ENCODE results near the gene UBAC1.

Gene UBAC1

DNA sequence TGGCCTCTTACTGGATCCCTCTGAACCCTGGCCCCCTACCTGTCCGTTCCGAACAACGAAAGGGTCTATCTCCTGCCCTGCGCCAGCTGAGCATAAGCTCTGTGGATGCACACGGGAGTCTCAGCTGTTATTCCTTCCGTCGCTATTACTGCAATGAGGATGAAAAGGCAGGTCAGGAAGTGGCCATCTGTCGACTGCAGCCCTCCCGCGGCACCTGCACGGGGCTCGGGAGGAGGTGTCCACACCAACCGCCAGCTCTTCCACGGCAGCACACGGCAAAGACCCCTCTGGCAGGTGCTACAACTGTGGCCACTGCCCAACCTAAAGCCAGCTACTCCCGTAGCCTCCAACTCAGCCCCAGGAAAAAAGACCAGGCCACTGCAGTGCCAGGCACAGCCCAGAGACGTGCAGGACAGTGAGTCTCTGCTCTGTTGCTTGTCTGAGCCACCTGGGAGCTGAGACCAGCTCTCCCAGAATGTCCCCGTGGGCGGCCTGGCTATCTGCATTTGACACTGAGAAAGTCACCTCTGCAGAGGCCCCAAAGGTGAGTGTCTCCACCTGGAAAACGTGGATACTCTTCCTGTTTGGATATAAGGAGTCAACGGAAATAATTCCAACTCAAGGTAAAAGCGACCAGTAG, 72.9 kb downstream of the UBAC1 start:
- DNase-seq (ENCODE audit: low read depth), result no peak
- H3K4me3 ChIP-seq (ENCODE audit: low read depth, low read length), result no peak overlapping the region; the same call in 1 of the 2 replicates
- TF ChIP-seq, protein P1, sequence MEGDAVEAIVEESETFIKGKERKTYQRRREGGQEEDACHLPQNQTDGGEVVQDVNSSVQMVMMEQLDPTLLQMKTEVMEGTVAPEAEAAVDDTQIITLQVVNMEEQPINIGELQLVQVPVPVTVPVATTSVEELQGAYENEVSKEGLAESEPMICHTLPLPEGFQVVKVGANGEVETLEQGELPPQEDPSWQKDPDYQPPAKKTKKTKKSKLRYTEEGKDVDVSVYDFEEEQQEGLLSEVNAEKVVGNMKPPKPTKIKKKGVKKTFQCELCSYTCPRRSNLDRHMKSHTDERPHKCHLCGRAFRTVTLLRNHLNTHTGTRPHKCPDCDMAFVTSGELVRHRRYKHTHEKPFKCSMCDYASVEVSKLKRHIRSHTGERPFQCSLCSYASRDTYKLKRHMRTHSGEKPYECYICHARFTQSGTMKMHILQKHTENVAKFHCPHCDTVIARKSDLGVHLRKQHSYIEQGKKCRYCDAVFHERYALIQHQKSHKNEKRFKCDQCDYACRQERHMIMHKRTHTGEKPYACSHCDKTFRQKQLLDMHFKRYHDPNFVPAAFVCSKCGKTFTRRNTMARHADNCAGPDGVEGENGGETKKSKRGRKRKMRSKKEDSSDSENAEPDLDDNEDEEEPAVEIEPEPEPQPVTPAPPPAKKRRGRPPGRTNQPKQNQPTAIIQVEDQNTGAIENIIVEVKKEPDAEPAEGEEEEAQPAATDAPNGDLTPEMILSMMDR (IDR thresholded peaks at IDR 0.05; ENCODE audit: low read depth, low read length, missing control alignments), result no peak

DNA sequence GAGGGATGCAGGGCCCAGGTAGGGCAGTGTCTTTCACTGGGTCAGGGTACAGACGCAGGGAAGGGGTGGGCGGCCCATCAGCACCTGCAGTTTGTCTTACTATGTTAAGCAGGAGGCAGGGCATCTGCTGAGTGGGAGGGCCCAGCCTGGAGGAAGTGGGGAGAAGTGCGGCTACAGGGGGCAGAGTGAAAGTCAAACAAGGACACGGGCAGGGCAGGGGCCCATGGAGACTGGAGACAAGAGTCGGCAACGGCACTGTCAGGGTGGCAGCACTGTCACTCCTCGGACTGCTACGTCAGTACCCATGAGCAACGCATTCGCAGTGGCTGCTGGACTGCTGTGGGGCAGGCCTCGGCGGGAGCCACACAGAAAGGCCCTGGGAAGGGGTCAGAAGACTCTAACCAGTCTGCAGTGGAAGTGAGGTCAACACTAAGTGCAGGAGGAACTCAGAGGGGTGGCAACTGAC, 73.6 kb downstream of the UBAC1 start:
- TF ChIP-seq, protein P1 (IDR thresholded peaks at IDR 0.05; ENCODE audit: low read depth, low read length, missing control alignments), result peak; percentile 18
- no peak for DNase-seq (ENCODE audit: low read depth)
- H3K4me3 ChIP-seq (ENCODE audit: low read depth, low read length), result no peak overlapping the region; the same call in 1 of the 2 replicates

DNA sequence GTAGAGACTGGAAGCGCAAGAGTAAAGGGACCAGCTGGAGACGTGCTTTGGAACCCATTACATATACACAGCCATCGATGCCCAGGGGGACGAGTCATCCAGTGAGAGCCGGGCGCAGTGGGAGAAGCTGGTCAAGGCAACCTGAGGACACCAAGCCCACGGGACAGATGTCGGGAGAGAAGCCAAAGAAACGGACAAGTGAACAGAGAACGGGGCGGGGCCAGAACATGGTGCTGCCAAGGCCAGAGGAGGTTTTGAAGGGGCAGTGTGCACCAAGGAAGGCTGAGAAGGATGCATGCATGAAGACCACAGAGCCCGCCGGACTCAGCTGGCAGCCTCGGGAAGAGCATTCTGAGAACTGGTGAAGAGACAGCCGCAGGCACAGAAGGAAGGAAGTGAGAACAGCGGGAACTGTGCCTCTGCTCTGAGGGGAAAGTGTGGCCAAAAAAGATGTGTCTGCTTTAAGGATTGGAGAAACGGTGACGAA, 74.1 kb downstream of the UBAC1 start:
- TF ChIP-seq, protein P1 (IDR thresholded peaks at IDR 0.05; ENCODE audit: low read depth, low read length, missing control alignments), result no peak
- no peak for DNase-seq (ENCODE audit: low read depth)
- no peak overlapping the region for H3K4me3 ChIP-seq (ENCODE audit: low read depth, low read length)

DNA sequence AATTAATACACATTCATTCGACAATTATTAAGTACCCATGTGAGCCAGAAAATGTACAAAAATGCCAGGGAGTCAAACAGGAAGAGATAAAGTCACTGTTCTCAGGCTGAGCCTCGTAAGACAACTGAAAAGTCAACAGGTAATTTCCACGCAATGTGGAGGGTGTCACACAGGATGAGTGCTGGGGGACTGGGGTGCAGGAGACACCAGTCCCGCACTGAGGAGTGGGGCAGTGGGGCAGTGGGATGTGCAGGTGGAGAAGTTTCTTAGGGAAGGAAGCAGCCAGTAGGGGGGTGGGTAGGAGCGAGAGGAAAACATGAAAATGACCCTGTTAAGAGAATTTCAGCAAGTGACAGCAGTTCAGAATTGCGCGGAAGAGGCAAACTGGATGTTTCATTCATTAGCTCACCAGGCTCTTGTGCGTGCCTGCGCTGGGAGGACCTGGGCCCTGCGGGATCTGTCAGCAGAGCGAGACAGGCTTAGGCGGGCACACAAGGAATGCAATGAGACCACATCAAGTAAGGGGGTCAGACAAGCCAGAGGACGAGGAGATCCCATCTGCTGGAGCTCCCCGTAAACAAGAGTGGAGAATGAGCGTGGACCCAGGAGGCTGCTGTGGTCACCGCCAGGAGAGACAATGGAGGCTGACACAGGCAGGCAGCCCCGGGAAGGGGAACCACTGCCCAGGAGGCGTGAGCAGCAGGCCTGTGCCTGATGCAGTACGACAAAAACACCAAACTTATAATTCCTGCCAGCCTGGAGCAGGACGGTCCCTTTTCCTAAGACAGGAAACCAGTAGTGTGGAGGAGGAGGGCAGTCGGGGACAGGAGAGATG, 74.8 kb downstream of the UBAC1 start:
- TF ChIP-seq, protein P1 (IDR thresholded peaks at IDR 0.05; ENCODE audit: low read depth, low read length, missing control alignments), result no peak
- DNase-seq (ENCODE audit: low read depth), result no peak
- no peak overlapping the region for H3K4me3 ChIP-seq (ENCODE audit: low read depth, low read length)

DNA sequence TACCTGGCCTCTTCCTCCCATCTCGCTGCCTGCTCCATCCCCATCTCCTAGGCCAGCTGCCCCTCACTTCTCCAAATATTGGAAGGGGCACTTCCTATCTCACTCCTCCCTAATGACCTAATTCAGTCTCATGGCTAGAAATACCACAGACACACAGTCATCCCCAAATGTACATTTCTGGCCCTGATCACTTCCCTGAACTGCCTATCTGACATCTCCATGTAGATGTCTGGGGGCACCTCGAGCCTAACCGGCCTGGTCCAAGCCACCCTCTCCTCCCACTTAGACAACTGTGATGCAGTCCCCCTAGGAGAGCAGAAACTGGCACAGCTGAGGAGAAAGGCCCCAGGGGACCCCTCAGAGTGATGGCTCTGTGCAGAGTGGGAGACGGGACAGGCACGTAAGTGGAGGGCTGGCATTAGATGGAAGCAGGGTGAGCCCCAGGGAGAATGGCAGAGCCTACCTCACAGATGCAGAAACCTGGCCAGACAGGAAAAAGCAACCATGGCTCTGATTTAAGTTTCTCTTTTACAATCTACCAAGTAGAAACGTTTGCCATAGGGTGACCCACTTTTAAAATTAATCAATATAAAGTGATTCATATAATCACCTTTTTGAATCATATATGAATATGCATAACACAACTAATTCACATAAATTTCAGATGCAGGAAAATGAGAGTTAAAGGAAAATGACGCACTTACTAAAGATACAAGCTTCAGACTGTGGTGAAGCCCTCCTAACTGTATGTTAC, 75.9 kb downstream of the UBAC1 start:
- no peak for DNase-seq (ENCODE audit: low read depth)
- TF ChIP-seq, protein P1 (IDR thresholded peaks at IDR 0.05; ENCODE audit: low read depth, low read length, missing control alignments), result no peak
- H3K4me3 ChIP-seq (ENCODE audit: low read depth, low read length), result no peak overlapping the region

DNA sequence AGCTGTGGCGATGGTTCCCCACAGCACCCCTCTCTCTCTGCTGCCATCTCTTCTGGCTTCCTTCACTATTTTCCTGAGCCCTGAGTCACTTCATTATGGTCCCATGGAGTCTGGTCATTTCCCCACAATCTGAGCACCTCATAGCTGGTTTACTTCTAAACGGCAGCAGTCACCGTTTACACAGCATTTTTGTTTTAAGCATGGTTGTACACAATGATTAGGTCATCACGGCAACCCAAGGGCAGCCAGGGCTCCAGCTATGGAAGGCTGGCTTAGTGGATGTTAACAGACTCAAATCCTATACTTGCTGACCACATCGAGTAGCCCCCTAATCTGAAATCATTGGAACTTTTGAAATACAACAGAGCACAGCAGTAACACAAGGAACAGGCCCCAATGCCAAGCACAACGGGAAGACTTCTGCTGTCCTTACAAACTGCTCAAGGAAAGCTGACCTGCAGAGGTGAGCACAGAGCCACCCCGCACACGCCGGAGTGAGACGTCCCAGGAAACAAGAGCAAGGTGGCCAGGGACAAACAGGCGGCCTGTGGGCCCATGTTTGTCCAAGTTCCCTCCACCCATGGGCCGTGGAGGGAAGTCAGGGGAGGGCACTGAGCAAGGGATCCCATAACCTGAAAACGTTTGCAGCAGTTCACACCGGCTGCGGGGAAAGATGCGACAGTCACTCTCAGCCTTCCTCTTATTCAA, 76.7 kb downstream of the UBAC1 start:
- TF ChIP-seq, protein P1 (IDR thresholded peaks at IDR 0.05; ENCODE audit: low read depth, low read length, missing control alignments), result no peak
- no peak overlapping the region for H3K4me3 ChIP-seq (ENCODE audit: low read depth, low read length)
- no peak for DNase-seq (ENCODE audit: low read depth)

Data from GM12864 (cell line).